GM19438 (cell line): ENCODE data around the gene UBE2O.
A peak's percentile ranks its signal among the peaks of the same experiment; 100 is the strongest.
"Not testable (repeated sequence)": the region's sequence is repeated elsewhere in the genome, so short reads cannot be mapped to it uniquely, and the experiment has no call there.

Source experiments
- ATAC-seq: cut with Tn5 transposase; IDR thresholded peaks from one replicate; pipeline ENCODE4 v1.9.1; 2021; ENCODE audit warnings: low read depth; ENCODE audit not compliant: unreplicated experiment

Gene UBE2O

GRCh38 chr17:76357597-76358158 lies 95.3 kb downstream of the UBE2O start:
- no peak for ATAC-seq

- ATAC-seq, result no peak
Observed at GRCh38 chr17:76356803-76357456, 96.0 kb downstream of the UBE2O start.

- no peak for ATAC-seq
Observed at GRCh38 chr17:76354747-76355310, 98.1 kb downstream of the UBE2O start.

GRCh38 chr17:76354317-76354729 lies 98.6 kb downstream of the UBE2O start:
- no peak for ATAC-seq

GRCh38 chr17:76353599-76354316 lies 99.2 kb downstream of the UBE2O start, which contains the start of gene PRPSAP1:
Gene PRPSAP1, minus strand, starts transcription at chr17:76353916. Its CDS starts 213 bp downstream, at chr17:76353703.
- peak; percentile 83 for ATAC-seq

GRCh38 chr17:76353004-76353598 lies 99.9 kb downstream of the UBE2O start:
- peak; percentile 20 for ATAC-seq

- no peak for ATAC-seq
Observed at GRCh38 chr17:76351526-76352071, 101.4 kb downstream of the UBE2O start.

GRCh38 chr17:76350463-76350862 lies 102.5 kb downstream of the UBE2O start:
- no peak for ATAC-seq

- not testable (repeated sequence) for ATAC-seq
Observed at GRCh38 chr17:76346936-76347335, 106.0 kb downstream of the UBE2O start.

GRCh38 chr17:76345377-76345974 lies 107.5 kb downstream of the UBE2O start:
- ATAC-seq, result no peak

GRCh38 chr17:76343106-76343505 lies 109.8 kb downstream of the UBE2O start:
- ATAC-seq, result no peak

- no peak for ATAC-seq
Observed at GRCh38 chr17:76341301-76341700, 111.7 kb downstream of the UBE2O start.
